IMR-90 (cell line): Measurements from ENCODE around the gene SLC24A3. TPM values are rescaled to one million over a fixed set of nuclear protein-coding genes. Genes with fewer than 3 reads are reported as not detected.

ENCODE experiments used
- ATAC-seq: fragments of 200-7000 bp; cut with Tn5 transposase; 2 replicates; pipeline ENCODE4 v1.9.1; 2020; ENCODE audit warnings: low read depth, mild to moderate bottlenecking, moderate library complexity
- BruUV-seq: library from RNA; stranded (reverse); fragments of 400-500 nt; replicated peaks from 2 replicates; lab custom pipeline; 2021; lab: Mats Ljungman, UMichigan
- CTCF ChIA-PET: fragments of 300-600 bp; formaldehyde crosslinking; extraction: SDS; loops from one replicate; lab custom pipeline; 2021; ENCODE audit warnings: antibody characterized with exemption; lab: Yijun Ruan, JAX
- POLR2A ChIA-PET: fragments of 300-600 bp; sonication (Branson Sonifier 250); formaldehyde crosslinking; loops from one replicate; lab custom pipeline; 2022; ENCODE audit warnings: antibody characterized with exemption; ENCODE audit not compliant: unreplicated experiment; lab: Charles Lee
- DNase-seq: peaks from one replicate; pipeline ENCODE4 v3.0.0; 2013
- H2AFZ ChIP-seq: replicated peaks from 2 replicates; pipeline ENCODE3; 2013; ENCODE audit warnings: low read length, mild to moderate bottlenecking; ENCODE audit not compliant: poor library complexity
- H2AK5ac ChIP-seq: 2 replicates; pipeline ENCODE4 v1.6.1; 2013; ENCODE audit warnings: low read depth, low read length, inconsistent platforms
- H2AK9ac ChIP-seq: replicated peaks from 2 replicates; pipeline ENCODE3; 2013; ENCODE audit warnings: mild to moderate bottlenecking, low read depth, low read length, moderate library complexity; ENCODE audit not compliant: poor library complexity
- H2BK120ac ChIP-seq: 2 replicates; pipeline ENCODE4 v1.6.1; 2013; ENCODE audit warnings: low read depth, low read length, inconsistent platforms
- H2BK15ac ChIP-seq: 3 replicates; pipeline ENCODE4 v1.6.1; 2013; ENCODE audit warnings: low read depth, low read length, inconsistent platforms
- H2BK20ac ChIP-seq: 2 replicates; pipeline ENCODE4 v1.6.1; 2013; ENCODE audit warnings: low read depth, mild to moderate bottlenecking, inconsistent platforms, low read length, moderate library complexity
- H2BK5ac ChIP-seq: 2 replicates; pipeline ENCODE4 v1.6.1; 2013; ENCODE audit warnings: mild to moderate bottlenecking, low read depth, low read length, inconsistent platforms; ENCODE audit not compliant: poor library complexity, severe bottlenecking
- H3K14ac ChIP-seq: replicated peaks from 2 replicates; pipeline ENCODE4 v1.6.1; 2013; ENCODE audit warnings: low read depth, low read length, inconsistent platforms
- H3K18ac ChIP-seq: 2 replicates; pipeline ENCODE4 v1.6.1; 2013; ENCODE audit warnings: low read depth, low read length, control low read depth
- H3K23ac ChIP-seq: 2 replicates; pipeline ENCODE4 v1.6.1; 2013; ENCODE audit warnings: low read depth, low read length, inconsistent platforms
- H3K27ac ChIP-seq: 2 replicates; pipeline ENCODE4 v1.5.1; 2013; ENCODE audit warnings: mild to moderate bottlenecking, control low read depth, low read length; ENCODE audit not compliant: insufficient read depth
- H3K27me3 ChIP-seq: 2 replicates; pipeline ENCODE4 v1.6.1; 2013; ENCODE audit warnings: low read length; ENCODE audit not compliant: control insufficient read depth, insufficient read depth
- H3K36me3 ChIP-seq: 2 replicates; pipeline ENCODE4 v1.6.1; 2013; ENCODE audit warnings: low read length, mixed read lengths; ENCODE audit not compliant: control insufficient read depth, insufficient read depth
- H3K4ac ChIP-seq: 2 replicates; pipeline ENCODE4 v1.6.1; 2013; ENCODE audit warnings: low read depth, low read length, inconsistent platforms
- H3K4me1 ChIP-seq: 2 replicates; pipeline ENCODE4 v1.6.1; 2013; ENCODE audit warnings: low read length, mixed read lengths; ENCODE audit not compliant: control insufficient read depth, insufficient read depth
- H3K4me2 ChIP-seq: 2 replicates; pipeline ENCODE4 v1.6.1; 2013; ENCODE audit warnings: low read depth, mild to moderate bottlenecking, control low read depth, low read length, moderate library complexity
- H3K4me3 ChIP-seq: 2 replicates; pipeline ENCODE4 v1.5.1; 2013; ENCODE audit warnings: low read depth, mild to moderate bottlenecking, control low read depth, low read length, moderate library complexity; ENCODE audit not compliant: insufficient read depth
- H3K56ac ChIP-seq: 2 replicates; pipeline ENCODE4 v1.6.1; 2013; ENCODE audit warnings: low read length, inconsistent platforms; ENCODE audit not compliant: insufficient read depth; ENCODE audit errors: extremely low read depth
- H3K79me1 ChIP-seq, 2 experiments: 2 replicates each; pipeline ENCODE4 v1.6.1; 2013; ENCODE audit warnings: low read length in 2 of 2, inconsistent platforms in 1 of 2, low read depth in 1 of 2
- H3K9ac ChIP-seq: 2 replicates; pipeline ENCODE4 v1.6.1; 2013; ENCODE audit warnings: low read depth, low read length, control low read depth
- H3K9me1 ChIP-seq: 2 replicates; pipeline ENCODE4 v1.6.1; 2013; ENCODE audit warnings: low read length, inconsistent platforms; ENCODE audit not compliant: insufficient read depth
- H3K9me3 ChIP-seq: 2 replicates; pipeline ENCODE4 v1.6.1; 2013; ENCODE audit warnings: low read length; ENCODE audit not compliant: control insufficient read depth, insufficient read depth
- H4K20me1 ChIP-seq: 2 replicates; pipeline ENCODE4 v1.6.1; 2013; ENCODE audit warnings: low read length, inconsistent platforms; ENCODE audit not compliant: insufficient read depth
- H4K5ac ChIP-seq: 2 replicates; pipeline ENCODE4 v1.6.1; 2013; ENCODE audit warnings: mild to moderate bottlenecking, low read depth, low read length, control low read depth
- H4K8ac ChIP-seq, 2 experiments: 2 replicates each; pipeline ENCODE4 v1.6.1; 2013; ENCODE audit warnings: low read depth in 2 of 2, low read length in 2 of 2, control low read depth in 1 of 2, inconsistent platforms in 1 of 2
- H4K91ac ChIP-seq: 2 replicates; pipeline ENCODE4 v1.6.1; 2013; ENCODE audit warnings: low read depth, low read length, inconsistent platforms; ENCODE audit not compliant: insufficient read depth
- CEBPB ChIP-seq: IDR thresholded peaks from 2 replicates; pipeline ENCODE4 v1.6.1; 2012; ENCODE audit warnings: low read depth, low read length, improper control_type of control experiment
- CTCF ChIP-seq: conservative IDR thresholded peaks from 2 replicates; pipeline ENCODE4 v1.5.1; 2012; ENCODE audit warnings: mild to moderate bottlenecking, low read depth, low read length, improper control_type of control experiment
- FOS ChIP-seq: fragments of 150-350 bp; IDR thresholded peaks from 2 replicates; pipeline ENCODE4 v1.6.1; 2016; ENCODE audit warnings: low read depth, low read length
- MAZ ChIP-seq: IDR thresholded peaks from 2 replicates; pipeline ENCODE4 v1.6.1; 2012; ENCODE audit warnings: low read depth, mild to moderate bottlenecking, low read length, improper control_type of control experiment, moderate library complexity, borderline replicate concordance
- MXI1 ChIP-seq: IDR thresholded peaks from 2 replicates; pipeline ENCODE4 v1.6.1; 2012; ENCODE audit warnings: low read depth, mild to moderate bottlenecking, low read length, moderate library complexity, borderline replicate concordance
- NFE2L2 ChIP-seq: fragments of 150-350 bp; IDR thresholded peaks from 2 replicates; pipeline ENCODE4 v1.6.1; 2016; ENCODE audit warnings: low read depth, mild to moderate bottlenecking, low read length
- POLR2A ChIP-seq: IDR thresholded peaks from 2 replicates; pipeline ENCODE4 v1.6.1; 2012; ENCODE audit warnings: mild to moderate bottlenecking, low read depth, low read length
- RAD21 ChIP-seq: IDR thresholded peaks from 2 replicates; pipeline ENCODE4 v1.6.1; 2012; ENCODE audit warnings: low read length, improper control_type of control experiment
- RCOR1 ChIP-seq: IDR thresholded peaks from 2 replicates; pipeline ENCODE4 v1.6.1; 2012; ENCODE audit warnings: mild to moderate bottlenecking, low read length, improper control_type of control experiment; ENCODE audit not compliant: insufficient replicate concordance
- SMC3 ChIP-seq: fragments of 150-350 bp; IDR thresholded peaks from 2 replicates; pipeline ENCODE4 v1.6.1; 2016; ENCODE audit warnings: low read depth, mild to moderate bottlenecking, antibody characterized with exemption, low read length, moderate library complexity
- WGBS, 2 experiments: methylation state at CpG; one replicate each; pipeline versions ENCODE4 v1.1.5 to v1.1.7; 2013; ENCODE audit warnings: missing lambda C conversion rate in 2 of 2; ENCODE audit not compliant: insufficient read length in 1 of 2; ENCODE audit errors: extremely low coverage in 2 of 2; 5-methylcytosine and 5-hydroxymethylcytosine counted together
- dilution Hi-C: fragments of 300-500 bp; cut with HindIII; formaldehyde crosslinking; loops from one replicate; pipeline ENCODE4 v1.14.3; 2018; ENCODE audit warnings: low sequenced_read_pairs; ENCODE audit not compliant: unreplicated experiment
- in situ Hi-C: fragments of 300-500 bp; cut with MboI; formaldehyde crosslinking; loops from 3 replicates; pipeline ENCODE4 v1.14.3; 2019; ENCODE audit warnings: low sequenced_read_pairs, inconsistent platforms, mixed read lengths
- intact Hi-C: fragments of 100-400 bp; cut with micrococcal nuclease; formaldehyde crosslinking; loops from 2 replicates; pipeline ENCODE4 v1.10.0; 2022
- polyA plus RNA-seq, 3 experiments: library from polyadenylated mRNA; depleted of rRNA; stranded (reverse); fragments of >200 nt; gene quantifications; 2 replicates each; pipeline ENCODE4 v1.2.3, GENCODE V29; 2012; ENCODE audit warnings: low replicate concordance in 1 of 3
- total RNA-seq: library from RNA; depleted of rRNA; stranded (reverse); fragments of >200 nt; gene quantifications from 2 replicates; pipeline ENCODE4 v1.2.3, GENCODE V29; 2012

The SLC24A3 gene
- total and polyA plus RNA-seq, 2 of the 4 experiments (the other 2 are of a cell fraction): not detected

GRCh38 chr20:19486446-19486845 is 274.0 kb downstream of the SLC24A3 start:
- no peak overlapping the region for H2AK9ac ChIP-seq
- H2BK5ac ChIP-seq: no peak overlapping the region
- H4K91ac ChIP-seq: no peak overlapping the region
- no CpG with 5 or more reads among the region's 2 CpGs for WGBS, 2 experiments
- H4K20me1 ChIP-seq: no peaks in the 10 kb centered on the region
- no peak overlapping the region for H3K23ac ChIP-seq
- H4K5ac ChIP-seq: no peak overlapping the region
- H3K56ac ChIP-seq: no peak overlapping the region
- H2AFZ ChIP-seq: no peak overlapping the region
- intact Hi-C loops: no loop called here
- no peak overlapping the region for H2BK20ac ChIP-seq
- no peaks in the 10 kb centered on the region for H3K9me1 ChIP-seq
- CTCF ChIA-PET: no interaction called here
- dilution Hi-C loops: no loop called here
- H3K4me2 ChIP-seq: no peak overlapping the region
- H2BK15ac ChIP-seq: no peak overlapping the region
- POLR2A ChIA-PET: no interaction called here
- H3K9me3 ChIP-seq: no peaks in the 10 kb centered on the region
- H3K36me3 ChIP-seq: no peaks in the 10 kb centered on the region
- H2BK120ac ChIP-seq: no peak overlapping the region
- DNase-seq (no peak), ATAC-seq (no peak)
- in situ Hi-C loops: no loop called here
- no peaks in the 10 kb centered on the region for H3K79me1 ChIP-seq
- H3K27ac ChIP-seq: no peak overlapping the region
- no peak overlapping the region for H4K8ac ChIP-seq
- no peak overlapping the region for H2AK5ac ChIP-seq
- no peaks in the 10 kb centered on the region; the same call in 1 of the 2 replicates for H3K27me3 ChIP-seq
- H3K4me1 ChIP-seq: no peaks in the 10 kb centered on the region
- no peak overlapping the region for H3K9ac ChIP-seq
- no peak overlapping the region for H3K4me3 ChIP-seq
- no peak for TF ChIP-seq RAD21
- no peak for TF ChIP-seq NFE2L2
- TF ChIP-seq MXI1: no peak
- TF ChIP-seq FOS: no peak
- TF ChIP-seq SMC3: no peak
- TF ChIP-seq MAZ: no peak
- no peak for TF ChIP-seq POLR2A
- no peak for TF ChIP-seq CTCF
- TF ChIP-seq CEBPB: no peak
- TF ChIP-seq RCOR1: no peak
- H3K18ac ChIP-seq: no peak overlapping the region
- BruUV-seq: no TSS peak
- H3K4ac ChIP-seq: no peak overlapping the region
- H3K14ac ChIP-seq: no peak overlapping the region
